H1 (cell line): ENCODE results near the gene KCTD8.
A peak's percentile ranks its signal among the peaks of the same experiment; 100 is the strongest.

Experiments used
- CREB1 ChIP-seq: IDR thresholded peaks from 2 replicates; pipeline ENCODE4 v1.6.1; 2012; ENCODE audit warnings: inconsistent platforms
- EP300 ChIP-seq, 2 experiments: IDR thresholded peaks; 1 replicate in 1 of 2; 2 replicates in 1 of 2; pipeline ENCODE4 v1.6.1; 2011 to 2012; ENCODE audit warnings: low read depth in 2 of 2, low read length in 2 of 2, mild to moderate bottlenecking in 2 of 2, borderline replicate concordance in 1 of 2, inconsistent platforms in 1 of 2, moderate library complexity in 1 of 2
- EZH2 ChIP-seq: fragments of 200-600 bp; sonication (generic); IDR thresholded peaks from 2 replicates; pipeline ENCODE4 v1.7.1; 2012; ENCODE audit warnings: low read depth, mild to moderate bottlenecking, moderate library complexity, low read length, inconsistent platforms; ENCODE audit not compliant: severe bottlenecking
- JUN ChIP-seq: IDR thresholded peaks from 2 replicates; pipeline ENCODE4 v1.6.1; 2011; ENCODE audit warnings: low read depth, mild to moderate bottlenecking, improper control_type of control experiment, low read length
- MAFK ChIP-seq: IDR thresholded peaks from 2 replicates; pipeline ENCODE4 v1.6.1; 2012; ENCODE audit warnings: low read depth, mild to moderate bottlenecking, improper control_type of control experiment, low read length
- POLR2A ChIP-seq, 2 experiments: IDR thresholded peaks; 1 replicate in 1 of 2; 2 replicates in 1 of 2; pipeline ENCODE4 v1.6.1; 2011; ENCODE audit warnings: low read depth in 2 of 2, low read length in 2 of 2, mild to moderate bottlenecking in 2 of 2; ENCODE audit errors: control extremely low read depth in 1 of 2
- TAF1 ChIP-seq: IDR thresholded peaks from 2 replicates; pipeline ENCODE4 v1.6.1; 2011; ENCODE audit warnings: mild to moderate bottlenecking, low read depth, low read length
- TBP ChIP-seq: IDR thresholded peaks from 2 replicates; pipeline ENCODE4 v1.6.1; 2011; ENCODE audit warnings: low read depth, low read length, improper control_type of control experiment
- YY1 ChIP-seq: IDR thresholded peaks from 2 replicates; pipeline ENCODE4 v1.6.1; 2011; ENCODE audit warnings: low read depth, mild to moderate bottlenecking, low read length
- TF ChIP-seq, protein P1 (sequence below), 3 experiments: IDR thresholded peaks; 1 replicate in 2 of 3; 2 replicates in 1 of 3; pipeline versions ENCODE4 v1.5.1 to v1.6.1; 2011; ENCODE audit warnings: low read length in 3 of 3, mild to moderate bottlenecking in 3 of 3, inconsistent platforms in 2 of 3, low read depth in 1 of 3, moderate library complexity in 1 of 3; ENCODE audit not compliant: insufficient read depth in 1 of 3; ENCODE audit errors: control extremely low read depth in 1 of 3

DNA sequence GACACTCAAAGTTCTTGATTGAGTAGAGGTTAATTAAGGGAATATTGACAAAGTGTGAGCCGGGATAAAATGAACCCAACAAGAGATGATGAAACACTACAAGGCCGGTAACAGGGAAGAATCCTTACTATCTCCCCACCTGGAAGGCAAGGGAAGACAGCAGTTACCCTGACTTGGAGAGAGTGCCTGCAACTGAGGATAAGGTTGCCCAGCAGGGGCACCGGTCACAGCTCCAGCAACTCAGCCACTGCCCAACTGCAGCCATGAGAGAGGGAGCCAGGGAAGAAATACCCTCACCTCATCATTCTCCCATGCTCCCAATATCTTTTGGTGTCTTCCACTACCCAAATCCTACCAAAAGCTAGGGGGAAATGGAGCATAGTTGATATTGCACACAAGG lies 212.7 kb downstream of the KCTD8 start:
- no peak for TF ChIP-seq EZH2
- no peak for TF ChIP-seq MAFK
- TF ChIP-seq YY1: no peak
- no peak for TF ChIP-seq POLR2A (IDR thresholded peaks at IDR 0.05; ENCODE audit: control extremely low read depth in 1 of 2, low read depth in 2 of 2, low read length in 2 of 2)
- TF ChIP-seq, protein P1, sequence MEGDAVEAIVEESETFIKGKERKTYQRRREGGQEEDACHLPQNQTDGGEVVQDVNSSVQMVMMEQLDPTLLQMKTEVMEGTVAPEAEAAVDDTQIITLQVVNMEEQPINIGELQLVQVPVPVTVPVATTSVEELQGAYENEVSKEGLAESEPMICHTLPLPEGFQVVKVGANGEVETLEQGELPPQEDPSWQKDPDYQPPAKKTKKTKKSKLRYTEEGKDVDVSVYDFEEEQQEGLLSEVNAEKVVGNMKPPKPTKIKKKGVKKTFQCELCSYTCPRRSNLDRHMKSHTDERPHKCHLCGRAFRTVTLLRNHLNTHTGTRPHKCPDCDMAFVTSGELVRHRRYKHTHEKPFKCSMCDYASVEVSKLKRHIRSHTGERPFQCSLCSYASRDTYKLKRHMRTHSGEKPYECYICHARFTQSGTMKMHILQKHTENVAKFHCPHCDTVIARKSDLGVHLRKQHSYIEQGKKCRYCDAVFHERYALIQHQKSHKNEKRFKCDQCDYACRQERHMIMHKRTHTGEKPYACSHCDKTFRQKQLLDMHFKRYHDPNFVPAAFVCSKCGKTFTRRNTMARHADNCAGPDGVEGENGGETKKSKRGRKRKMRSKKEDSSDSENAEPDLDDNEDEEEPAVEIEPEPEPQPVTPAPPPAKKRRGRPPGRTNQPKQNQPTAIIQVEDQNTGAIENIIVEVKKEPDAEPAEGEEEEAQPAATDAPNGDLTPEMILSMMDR (IDR thresholded peaks at IDR 0.05; ENCODE audit: control extremely low read depth in 1 of 3, insufficient read depth in 1 of 3, low read depth in 1 of 3, low read length in 3 of 3): peak in 2 of 3 experiments; percentile 15 to 27; a peak in 2 of 4 replicates
- no peak for TF ChIP-seq TBP
- TF ChIP-seq TAF1: no peak
- TF ChIP-seq JUN: no peak
- TF ChIP-seq EP300 (IDR thresholded peaks at IDR 0.05; ENCODE audit: borderline replicate concordance in 1 of 2, low read depth in 2 of 2, low read length in 2 of 2): no peak
- TF ChIP-seq CREB1: no peak
